Memory B cell (primary cell): Measurements from ENCODE around the gene ZFR2.

ENCODE experiments used
- ATAC-seq: fragments of 150-1000 bp; cut with Tn5 transposase; 2 replicates; pipeline ENCODE4 v1.10.0; 2021; ENCODE audit warnings: low read depth, mild to moderate bottlenecking, moderate library complexity
- DNase-seq, 2 donors: peaks; one replicate each; pipeline ENCODE4 v3.0.0; 2022; ENCODE audit warnings: low spot score in 2 of 2
- H3K27ac Mint-ChIP-seq: one replicate; pipeline ENCODE4 v1.8.0; 2022; ENCODE audit warnings: mild to moderate bottlenecking, moderate library complexity, mixed read lengths
- H3K27me3 Mint-ChIP-seq: one replicate; pipeline ENCODE4 v1.8.0; 2022; ENCODE audit warnings: mixed read lengths
- H3K36me3 Mint-ChIP-seq: one replicate; pipeline ENCODE4 v1.8.0; 2022; ENCODE audit warnings: mild to moderate bottlenecking, mixed read lengths
- H3K4me1 Mint-ChIP-seq: one replicate; pipeline ENCODE4 v1.8.0; 2022; ENCODE audit warnings: mixed read lengths
- H3K4me3 Mint-ChIP-seq: one replicate; pipeline ENCODE4 v1.8.0; 2022; ENCODE audit warnings: mild to moderate bottlenecking, moderate library complexity, mixed read lengths
- H3K9me3 Mint-ChIP-seq: one replicate; pipeline ENCODE4 v1.8.0; 2022; ENCODE audit warnings: mixed read lengths

ZFR2 gene

DNA sequence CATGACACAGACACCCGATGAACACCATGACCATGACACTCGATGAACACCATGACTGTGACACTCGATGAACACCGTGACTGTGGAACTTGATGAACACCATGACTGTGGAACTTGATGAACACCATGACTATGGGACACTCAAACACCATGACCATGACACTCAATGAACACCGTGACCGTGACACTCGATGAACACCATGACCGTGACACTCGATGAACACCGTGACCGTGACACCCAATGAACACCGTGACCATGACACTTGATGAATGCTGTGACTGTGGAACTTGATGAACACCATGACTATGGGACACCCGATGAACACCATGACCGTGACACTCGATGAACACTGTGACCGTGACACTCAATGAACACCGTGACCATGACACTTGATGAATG lies 31.5 kb downstream of the ZFR2 start:
- no peaks in the 10 kb centered on the region for H3K27me3 Mint-ChIP-seq
- no peak overlapping the region for H3K4me3 Mint-ChIP-seq
- ATAC-seq (no peak), DNase-seq (no peak)
- no peaks in the 10 kb centered on the region for H3K36me3 Mint-ChIP-seq
- no peaks in the 10 kb centered on the region for H3K9me3 Mint-ChIP-seq
- H3K27ac Mint-ChIP-seq: no peak overlapping the region
- no peaks in the 10 kb centered on the region for H3K4me1 Mint-ChIP-seq

- H3K36me3 Mint-ChIP-seq: no peaks in the 10 kb centered on the region
- no peaks in the 10 kb centered on the region for H3K27me3 Mint-ChIP-seq
- ATAC-seq: no peak
- H3K9me3 Mint-ChIP-seq: no peaks in the 10 kb centered on the region
- H3K4me3 Mint-ChIP-seq: no peak overlapping the region
- H3K4me1 Mint-ChIP-seq: no peaks in the 10 kb centered on the region
- H3K27ac Mint-ChIP-seq: no peak overlapping the region
- no peak for DNase-seq
Observed at GRCh38 chr19:3836887-3837286, 32.0 kb downstream of the ZFR2 start.

- Mint-ChIP-seq H3K27me3 (no peaks in the 10 kb centered on the region), H3K4me1 (no peaks in the 10 kb centered on the region), H3K27ac (no peak overlapping the region), H3K4me3 (no peak overlapping the region), H3K9me3 (no peaks in the 10 kb centered on the region), H3K36me3 (no peaks in the 10 kb centered on the region)
- ATAC-seq (no peak), DNase-seq (no peak)
Observed at GRCh38 chr19:3835055-3835435, 33.8 kb downstream of the ZFR2 start.

GRCh38 chr19:3834349-3835054 lies 34.3 kb downstream of the ZFR2 start:
- Mint-ChIP-seq H3K27me3 (no peaks in the 10 kb centered on the region), H3K4me1 (no peaks in the 10 kb centered on the region), H3K36me3 (no peaks in the 10 kb centered on the region), H3K27ac (no peak overlapping the region), H3K4me3 (no peak overlapping the region), H3K9me3 (no peaks in the 10 kb centered on the region)
- DNase-seq (no peak), ATAC-seq (no peak)

DNA sequence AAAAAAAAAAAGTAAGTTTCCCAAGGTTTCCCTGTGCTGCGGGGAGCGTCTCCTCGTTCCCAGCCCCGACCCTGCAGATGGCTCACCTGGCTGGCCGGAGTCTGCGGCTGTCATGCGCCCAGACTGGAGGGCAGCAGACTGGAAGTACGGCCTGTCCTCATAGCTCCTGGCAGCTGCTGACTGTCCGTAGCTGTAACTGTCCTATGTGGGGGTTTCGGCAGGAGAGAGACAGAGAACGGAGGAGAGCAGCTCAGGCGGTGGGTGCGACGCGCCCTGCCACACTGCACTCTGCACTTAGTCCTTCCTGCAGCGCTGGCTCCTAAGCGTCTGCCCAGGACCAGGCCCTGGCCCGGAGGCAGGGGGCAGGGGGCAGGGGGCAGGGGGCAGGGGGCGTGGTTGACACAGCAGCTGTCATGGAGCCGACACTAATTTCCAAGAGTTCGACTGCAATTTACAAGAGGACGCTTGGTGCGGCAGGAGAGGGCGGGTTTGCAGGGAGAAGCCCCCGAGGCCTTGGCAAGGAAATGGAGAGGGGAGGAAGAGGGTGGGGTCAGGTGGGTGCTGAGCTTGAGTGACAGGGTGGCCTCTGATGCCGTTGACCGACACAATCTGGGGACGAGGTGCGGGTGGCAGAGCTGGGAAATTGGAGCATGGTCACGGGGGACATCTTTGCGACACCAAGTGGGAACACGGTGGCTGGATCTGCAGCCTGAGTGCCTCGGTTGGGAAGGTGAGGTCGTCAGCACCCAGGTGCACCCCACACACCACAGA lies 35.1 kb downstream of the ZFR2 start:
- Mint-ChIP-seq H3K36me3 (no peaks in the 10 kb centered on the region), H3K27me3 (no peaks in the 10 kb centered on the region), H3K4me3 (no peak overlapping the region), H3K27ac (no peak overlapping the region), H3K9me3 (no peaks in the 10 kb centered on the region), H3K4me1 (no peaks in the 10 kb centered on the region)
- ATAC-seq (no peak), DNase-seq (no peak)

DNA sequence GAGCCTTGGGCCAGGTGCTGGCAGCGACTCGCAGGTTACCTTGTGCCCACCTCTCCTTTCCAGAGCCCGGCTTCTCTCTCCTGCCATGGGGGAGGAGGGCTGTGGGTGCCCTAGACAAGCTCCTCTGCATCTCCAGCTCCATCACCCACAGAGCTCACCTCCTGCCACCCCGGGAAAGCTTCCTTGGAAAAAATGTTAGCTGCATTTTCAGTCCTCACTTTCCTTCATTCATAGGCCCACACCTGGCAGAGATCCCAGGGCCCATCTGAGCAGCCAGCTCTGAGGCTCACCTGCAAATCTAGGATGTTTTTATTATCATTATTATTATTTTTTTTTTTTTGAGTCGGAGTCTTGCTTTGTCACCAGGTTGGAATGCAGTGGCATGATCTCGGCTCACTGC lies 36.8 kb downstream of the ZFR2 start:
- H3K4me3 Mint-ChIP-seq: no peak overlapping the region
- H3K4me1 Mint-ChIP-seq: peaks cover 6% of the 10 kb centered on the region
- no peak for ATAC-seq
- H3K27ac Mint-ChIP-seq: no peak overlapping the region
- peaks cover 1% of the 10 kb centered on the region for H3K27me3 Mint-ChIP-seq
- DNase-seq: no peak
- H3K36me3 Mint-ChIP-seq: no peaks in the 10 kb centered on the region
- no peaks in the 10 kb centered on the region for H3K9me3 Mint-ChIP-seq

DNA sequence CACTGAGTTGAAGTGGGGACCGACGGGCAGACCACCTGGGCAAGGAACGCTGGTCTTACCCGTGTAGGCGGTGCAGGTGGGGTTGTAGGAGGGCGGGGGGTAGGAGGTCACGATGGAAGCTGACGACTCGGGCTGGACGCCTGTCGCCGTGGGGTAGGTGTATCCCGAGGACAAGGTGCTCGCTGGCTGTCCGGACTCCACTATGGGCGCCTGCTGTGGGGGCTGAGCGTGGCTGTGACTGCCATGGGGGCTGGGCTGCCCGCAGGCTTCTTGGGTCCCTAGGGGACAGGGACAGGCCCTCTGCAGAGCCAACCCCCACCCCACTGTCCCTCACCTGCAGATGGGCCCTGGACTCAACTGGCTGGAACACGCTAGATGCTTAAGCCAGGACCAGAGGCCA lies 37.2 kb downstream of the ZFR2 start:
- DNase-seq: no peak
- Mint-ChIP-seq H3K4me3 (no peak overlapping the region), H3K36me3 (no peaks in the 10 kb centered on the region), H3K4me1 (peaks cover 6% of the 10 kb centered on the region), H3K27ac (no peak overlapping the region), H3K27me3 (peaks cover 1% of the 10 kb centered on the region), H3K9me3 (no peaks in the 10 kb centered on the region)
- no peak for ATAC-seq

GRCh38 chr19:3830621-3831589 lies 37.9 kb downstream of the ZFR2 start:
- Mint-ChIP-seq H3K36me3 (no peaks in the 10 kb centered on the region), H3K27me3 (peaks cover 1% of the 10 kb centered on the region), H3K4me1 (peaks cover 6% of the 10 kb centered on the region), H3K27ac (no peak overlapping the region), H3K9me3 (no peaks in the 10 kb centered on the region), H3K4me3 (no peak overlapping the region)
- DNase-seq: no peak
- no peak for ATAC-seq

DNA sequence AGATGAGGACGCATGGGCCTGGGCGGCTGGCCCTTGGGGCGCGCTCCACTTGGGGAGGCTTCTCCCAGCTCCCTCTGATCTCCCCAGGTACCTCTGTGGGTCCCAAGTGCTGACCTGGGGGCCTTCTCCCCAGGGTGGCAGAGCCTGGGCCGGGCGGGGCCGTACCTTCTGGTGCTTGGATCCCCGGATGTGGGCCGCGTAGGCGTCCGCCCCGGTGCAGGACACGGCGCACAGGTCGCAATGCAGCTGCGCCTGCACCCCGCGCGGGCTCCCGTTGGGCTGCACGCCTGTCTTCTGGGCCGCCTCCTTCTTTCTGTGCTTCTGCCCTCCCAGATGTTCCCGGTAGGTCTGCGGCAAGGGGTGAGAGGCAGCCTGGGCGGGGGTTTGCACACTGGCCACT lies 41.5 kb downstream of the ZFR2 start:
- DNase-seq (no peak), ATAC-seq (no peak)
- Mint-ChIP-seq H3K4me3 (no peak overlapping the region), H3K9me3 (no peaks in the 10 kb centered on the region), H3K4me1 (peaks cover 6% of the 10 kb centered on the region), H3K36me3 (no peaks in the 10 kb centered on the region), H3K27ac (no peak overlapping the region), H3K27me3 (peaks cover 7% of the 10 kb centered on the region)

GRCh38 chr19:3826163-3826562 lies 42.7 kb downstream of the ZFR2 start:
- ATAC-seq (no peak), DNase-seq (no peak)
- no peak overlapping the region for H3K4me3 Mint-ChIP-seq
- H3K36me3 Mint-ChIP-seq: no peaks in the 10 kb centered on the region
- H3K4me1 Mint-ChIP-seq: peaks cover 9% of the 10 kb centered on the region
- H3K27ac Mint-ChIP-seq: no peak overlapping the region
- H3K9me3 Mint-ChIP-seq: no peaks in the 10 kb centered on the region
- H3K27me3 Mint-ChIP-seq: peaks cover 7% of the 10 kb centered on the region

- DNase-seq (no peak), ATAC-seq (no peak)
- Mint-ChIP-seq H3K27me3 (peaks cover 7% of the 10 kb centered on the region), H3K4me1 (peaks cover 9% of the 10 kb centered on the region), H3K4me3 (no peak overlapping the region), H3K36me3 (no peaks in the 10 kb centered on the region), H3K27ac (no peak overlapping the region), H3K9me3 (no peaks in the 10 kb centered on the region)
Observed at GRCh38 chr19:3825286-3825956, 43.4 kb downstream of the ZFR2 start.

DNA sequence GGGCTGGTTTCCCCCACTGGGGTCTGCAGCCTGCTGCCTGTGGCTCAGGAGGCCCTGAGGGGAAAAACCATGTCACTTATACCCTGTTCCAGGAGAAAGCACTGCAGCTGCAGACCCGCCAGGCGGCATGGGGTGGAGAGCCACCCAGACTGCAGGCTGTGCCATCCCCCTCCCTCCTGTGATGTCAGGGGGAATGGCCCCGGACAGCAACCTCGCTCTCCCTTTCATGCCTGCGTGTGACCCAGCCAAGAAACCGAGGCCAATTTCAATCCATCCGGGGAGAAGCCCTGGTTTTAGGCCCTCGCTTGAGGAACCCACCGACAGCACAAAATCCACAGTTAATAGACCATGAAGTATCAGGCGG lies 45.5 kb downstream of the ZFR2 start:
- H3K4me1 Mint-ChIP-seq: peaks cover 6% of the 10 kb centered on the region
- H3K9me3 Mint-ChIP-seq: no peaks in the 10 kb centered on the region
- no peak overlapping the region for H3K27ac Mint-ChIP-seq
- H3K27me3 Mint-ChIP-seq: peaks cover 6% of the 10 kb centered on the region
- DNase-seq (no peak), ATAC-seq (no peak)
- no peaks in the 10 kb centered on the region for H3K36me3 Mint-ChIP-seq
- no peak overlapping the region for H3K4me3 Mint-ChIP-seq

- Mint-ChIP-seq H3K36me3 (no peaks in the 10 kb centered on the region), H3K4me3 (no peak overlapping the region), H3K4me1 (peaks cover 5% of the 10 kb centered on the region), H3K9me3 (no peaks in the 10 kb centered on the region), H3K27me3 (peaks cover 8% of the 10 kb centered on the region), H3K27ac (no peak overlapping the region)
- no peak for DNase-seq
- ATAC-seq: no peak
Observed at GRCh38 chr19:3822683-3823349, 46.0 kb downstream of the ZFR2 start.
